ES-I3 (cell line): Measurements from ENCODE around the gene LRRC14B.
"Not testable (repeated sequence)": the region's sequence is repeated elsewhere in the genome, so short reads cannot be mapped to it uniquely, and the experiment has no call there.

ENCODE experiments used
- H3K36me3 ChIP-seq: 2 replicates; pipeline ENCODE4 v1.6.1; 2013; ENCODE audit warnings: mild to moderate bottlenecking, low read length, control low read depth, moderate library complexity; ENCODE audit not compliant: insufficient read depth
- H3K4me1 ChIP-seq: 2 replicates; pipeline ENCODE4 v1.6.1; 2013; ENCODE audit warnings: mild to moderate bottlenecking, control low read depth, low read length; ENCODE audit not compliant: insufficient read depth
- H3K9ac ChIP-seq: 2 replicates; pipeline ENCODE4 v1.6.1; 2013; ENCODE audit warnings: low read depth, mild to moderate bottlenecking, low read length, moderate library complexity
- H3K9me3 ChIP-seq: 2 replicates; pipeline ENCODE4 v1.6.1; 2013; ENCODE audit warnings: mild to moderate bottlenecking, low read length, moderate library complexity; ENCODE audit not compliant: control insufficient read depth, insufficient read depth

Gene LRRC14B

GRCh38 chr5:188488-189481, 2.5 kb upstream of the LRRC14B start:
- H3K36me3 ChIP-seq: no peaks in the 10 kb centered on the region
- H3K9me3 ChIP-seq: no peaks in the 10 kb centered on the region
- peaks cover 4% of the 10 kb centered on the region; the same call in 1 of the 2 replicates for H3K4me1 ChIP-seq
- no peak overlapping the region for H3K9ac ChIP-seq

- H3K9ac ChIP-seq: no peak overlapping the region
- no peaks in the 10 kb centered on the region for H3K36me3 ChIP-seq
- H3K9me3 ChIP-seq: no peaks in the 10 kb centered on the region
- H3K4me1 ChIP-seq: peaks cover 4% of the 10 kb centered on the region; the same call in 1 of the 2 replicates
These were observed 1.8 kb upstream of the LRRC14B start for GRCh38 chr5:189486-189885.

DNA sequence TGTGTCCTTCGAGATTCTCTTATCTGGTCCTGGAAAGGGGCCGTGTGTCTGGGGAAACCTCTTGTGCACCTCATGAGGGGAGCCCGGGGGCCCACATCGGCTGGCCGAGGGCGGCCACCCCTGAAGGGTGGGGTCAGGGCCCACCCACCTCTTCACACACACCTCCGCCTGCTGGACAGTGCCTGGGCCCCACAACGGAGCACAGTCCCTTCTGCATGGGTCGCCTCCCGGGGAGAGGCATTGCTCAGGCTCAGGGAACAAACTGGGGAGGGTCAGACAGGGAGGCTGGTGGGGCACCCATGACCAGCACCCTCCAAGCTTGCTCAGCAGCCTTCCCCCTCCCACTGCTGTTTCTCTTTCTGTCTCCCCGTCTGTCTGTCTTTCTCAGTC, 1.3 kb upstream of the LRRC14B start:
- no peaks in the 10 kb centered on the region for H3K36me3 ChIP-seq
- no peak overlapping the region for H3K9ac ChIP-seq
- H3K4me1 ChIP-seq: peaks cover 4% of the 10 kb centered on the region; the same call in 1 of the 2 replicates

DNA sequence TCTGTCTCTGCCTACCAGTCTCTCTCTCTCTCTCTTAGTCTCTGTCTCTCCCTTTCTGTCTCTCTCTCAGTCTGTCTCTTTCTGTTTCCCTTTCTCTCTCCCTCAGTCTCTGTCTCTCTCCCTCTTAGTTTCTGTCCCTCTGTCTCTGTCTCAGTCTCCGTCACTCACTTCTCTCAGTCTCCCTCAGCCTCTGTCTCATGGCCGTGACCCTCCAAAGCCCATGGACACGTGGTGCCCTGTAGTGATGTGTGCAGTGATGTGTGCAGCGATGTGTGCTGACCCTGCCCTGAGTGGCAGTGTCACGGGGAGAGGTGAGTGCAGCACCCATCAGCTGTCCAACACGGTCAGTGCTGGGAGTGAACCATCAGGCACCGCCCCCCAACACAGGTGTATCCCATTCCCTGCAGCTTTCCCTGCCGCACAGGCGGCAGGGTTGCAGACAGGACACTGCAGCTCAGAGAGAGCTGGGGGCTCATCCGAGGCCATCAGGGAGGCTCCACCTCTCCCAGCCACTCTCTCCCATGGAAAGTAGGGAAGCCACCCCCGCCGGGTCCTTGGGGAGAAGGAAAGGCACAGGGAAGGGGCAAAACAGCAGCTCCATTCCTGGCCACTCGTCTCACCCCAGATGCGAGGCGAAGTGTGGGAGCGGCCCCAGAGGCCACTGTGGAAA, 794 bp upstream of the LRRC14B start:
- Histone ChIP-seq H3K4me1 (peaks cover 4% of the 10 kb centered on the region; the same call in 1 of the 2 replicates), H3K9ac (no peak overlapping the region), H3K9me3 (no peaks in the 10 kb centered on the region), H3K36me3 (no peaks in the 10 kb centered on the region)

More for the DNA sequence above, 1.3 kb upstream of the LRRC14B start:
- H3K9me3 ChIP-seq: no peaks in the 10 kb centered on the region

DNA sequence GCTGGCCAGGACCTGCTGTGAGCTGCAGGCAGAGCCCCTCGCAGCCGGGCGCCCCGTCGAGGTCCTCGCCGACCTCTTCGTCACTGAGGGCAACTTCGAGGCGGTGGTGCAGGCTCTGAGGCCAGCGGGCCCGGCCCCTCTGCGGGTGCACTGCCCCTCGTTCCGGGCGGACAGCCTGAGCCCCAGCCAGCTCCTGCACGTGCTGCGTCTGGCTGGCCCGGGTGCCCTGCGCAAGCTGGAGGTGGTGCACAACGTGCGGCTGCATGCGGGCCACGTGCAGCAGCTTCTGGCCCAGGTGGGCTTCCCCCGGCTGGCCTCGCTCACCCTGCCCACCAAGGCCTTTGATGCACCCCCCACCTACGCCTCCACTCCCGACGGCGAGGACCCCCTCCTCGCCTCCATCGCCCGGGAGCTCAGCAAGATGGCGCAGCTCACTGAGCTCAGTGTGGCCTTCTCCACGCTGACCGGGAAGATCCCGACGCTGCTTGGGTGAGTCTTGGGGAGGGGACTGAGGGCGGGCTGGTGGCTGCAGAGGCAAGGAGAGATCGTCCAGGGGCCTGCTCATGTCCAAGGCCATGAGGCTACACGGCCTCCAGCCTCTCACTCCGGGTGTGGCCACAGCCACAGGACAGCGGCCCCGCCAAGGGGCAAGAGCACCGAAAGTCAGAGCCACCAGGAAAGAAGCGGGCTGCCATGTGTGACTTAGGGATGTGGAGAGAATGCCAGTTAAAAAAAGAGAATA, 825 bp downstream of the LRRC14B start:
- Histone ChIP-seq H3K9ac (no peak overlapping the region), H3K9me3 (no peaks in the 10 kb centered on the region), H3K4me1 (peaks cover 4% of the 10 kb centered on the region; the same call in 1 of the 2 replicates), H3K36me3 (no peaks in the 10 kb centered on the region)

GRCh38 chr5:192691-192969, 1.3 kb downstream of the LRRC14B start:
- Histone ChIP-seq H3K4me1 (peaks cover 4% of the 10 kb centered on the region; the same call in 1 of the 2 replicates), H3K36me3 (no peaks in the 10 kb centered on the region)

GRCh38 chr5:192970-193831, 1.9 kb downstream of the LRRC14B start:
- Histone ChIP-seq H3K36me3 (no peaks in the 10 kb centered on the region), H3K9me3 (no peaks in the 10 kb centered on the region), H3K9ac (no peak overlapping the region), H3K4me1 (peaks cover 2% of the 10 kb centered on the region; the same call in 1 of the 2 replicates)

More at GRCh38 chr5:192691-192969, 1.3 kb downstream of the LRRC14B start:
- H3K9ac ChIP-seq: no peak overlapping the region
- no peaks in the 10 kb centered on the region for H3K9me3 ChIP-seq

- Histone ChIP-seq H3K36me3 (no peaks in the 10 kb centered on the region), H3K9ac (no peak overlapping the region), H3K4me1 (no peaks in the 10 kb centered on the region), H3K9me3 (no peaks in the 10 kb centered on the region)
These were observed 2.8 kb downstream of the LRRC14B start for GRCh38 chr5:194102-194501.

DNA sequence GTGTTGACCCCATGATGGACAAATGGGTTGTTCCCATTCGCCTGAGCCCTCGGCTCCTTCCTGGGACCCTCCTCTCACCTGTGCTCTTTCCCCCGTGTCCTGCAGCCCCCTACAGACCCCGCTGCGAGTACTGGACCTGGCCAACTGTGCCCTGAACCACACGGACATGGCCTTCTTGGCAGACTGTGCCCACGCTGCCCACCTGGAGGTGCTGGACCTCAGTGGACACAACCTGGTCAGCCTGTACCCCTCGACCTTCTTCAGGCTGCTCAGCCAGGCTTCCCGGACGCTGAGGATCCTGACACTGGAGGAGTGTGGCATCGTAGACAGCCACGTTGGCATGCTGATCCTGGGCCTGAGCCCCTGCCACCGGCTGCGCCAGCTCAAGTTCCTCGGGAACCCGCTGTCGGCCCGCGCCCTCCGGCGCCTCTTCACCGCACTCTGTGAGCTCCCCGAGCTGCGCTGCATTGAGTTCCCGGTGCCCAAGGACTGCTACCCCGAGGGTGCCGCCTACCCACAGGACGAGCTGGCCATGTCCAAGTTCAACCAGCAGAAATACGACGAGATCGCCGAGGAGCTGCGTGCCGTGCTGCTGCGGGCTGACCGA, 3.4 kb downstream of the LRRC14B start:
- H3K9me3 ChIP-seq: no peaks in the 10 kb centered on the region
- no peaks in the 10 kb centered on the region for H3K4me1 ChIP-seq
- no peak overlapping the region for H3K9ac ChIP-seq
- H3K36me3 ChIP-seq: no peaks in the 10 kb centered on the region

GRCh38 chr5:195401-196160, 4.3 kb downstream of the LRRC14B start:
- no peaks in the 10 kb centered on the region for H3K9me3 ChIP-seq
- no peaks in the 10 kb centered on the region for H3K4me1 ChIP-seq
- no peaks in the 10 kb centered on the region for H3K36me3 ChIP-seq
- no peak overlapping the region for H3K9ac ChIP-seq

DNA sequence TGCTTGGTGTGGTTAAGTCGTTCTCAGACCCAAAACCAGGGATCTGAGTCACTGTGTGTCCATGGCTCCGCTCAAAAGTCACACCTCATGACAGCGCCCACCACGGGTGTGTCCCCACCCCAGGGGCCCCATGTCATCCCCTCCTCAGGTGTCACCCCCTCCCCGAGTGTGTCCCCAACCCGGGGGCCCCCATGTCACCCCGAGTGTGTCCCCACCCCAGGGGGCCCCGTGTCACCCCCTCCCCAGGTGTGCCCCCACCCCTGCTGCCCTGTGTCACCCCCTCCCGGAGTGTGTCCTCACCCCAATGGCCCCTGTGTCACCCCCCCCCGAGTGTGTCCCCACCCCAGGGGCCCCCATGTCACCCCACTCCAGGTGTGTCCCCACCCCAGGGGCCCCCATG, 5.1 kb downstream of the LRRC14B start:
- Histone ChIP-seq H3K9me3 (no peaks in the 10 kb centered on the region), H3K36me3 (no peaks in the 10 kb centered on the region), H3K4me1 (no peaks in the 10 kb centered on the region), H3K9ac (no peak overlapping the region)

DNA sequence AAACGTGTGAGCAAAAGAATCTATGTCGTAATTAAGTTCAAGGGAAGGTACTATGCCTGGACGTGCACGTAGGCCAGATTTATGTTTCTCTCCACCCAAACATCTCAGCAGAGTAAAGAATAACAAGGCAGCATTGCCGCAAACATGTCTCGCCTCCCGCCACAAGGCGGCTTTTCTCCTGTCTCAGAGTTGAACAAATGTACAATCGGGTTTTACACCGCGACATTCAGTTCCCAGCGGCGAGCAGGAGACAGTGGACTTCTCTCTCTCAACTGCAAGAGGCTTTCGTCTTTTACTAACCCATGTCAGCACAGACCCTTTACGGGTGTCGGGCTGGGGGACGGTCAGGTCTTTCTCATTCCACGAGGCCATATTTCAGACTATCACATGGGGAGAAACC, 5.7 kb downstream of the LRRC14B start:
- not testable (repeated sequence) for H3K9me3 ChIP-seq, H3K36me3 ChIP-seq, H3K4me1 ChIP-seq, H3K9ac ChIP-seq
